CD4-positive, alpha-beta T cell treated with Interleukin-12 subunit alpha and Interleukin-12 subunit beta, for 1 hour (primary cell): ENCODE data around the gene ERC1.
"Not testable (repeated sequence)": the region's sequence is repeated elsewhere in the genome, so short reads cannot be mapped to it uniquely, and the experiment has no call there.

Experiments
- DNase-seq: peaks from one replicate; pipeline ENCODE4 v3.0.0-alpha.2; 2020

The ERC1 gene

GRCh38 chr12:1034243-1034642 is 43.2 kb downstream of the ERC1 start:
- DNase-seq = no peak

- DNase-seq = no peak
Observed at GRCh38 chr12:1034751-1035457, 43.9 kb downstream of the ERC1 start.

- DNase-seq = no peak
Observed at GRCh38 chr12:1041478-1041877, 50.5 kb downstream of the ERC1 start.

GRCh38 chr12:1044199-1044598 is 53.2 kb downstream of the ERC1 start:
- no peak for DNase-seq

GRCh38 chr12:1044696-1045095 is 53.7 kb downstream of the ERC1 start:
- no peak for DNase-seq

GRCh38 chr12:1046727-1047126 is 55.7 kb downstream of the ERC1 start:
- no peak for DNase-seq

GRCh38 chr12:1047898-1048660 is 57.1 kb downstream of the ERC1 start:
- no peak for DNase-seq

- no peak for DNase-seq
Observed at GRCh38 chr12:1050059-1050707, 59.2 kb downstream of the ERC1 start.

- DNase-seq = not testable (repeated sequence)
Observed at GRCh38 chr12:1051672-1052071, 60.6 kb downstream of the ERC1 start.

- DNase-seq = no peak
Observed at GRCh38 chr12:1053690-1054089, 62.7 kb downstream of the ERC1 start.

- no peak for DNase-seq
Observed at GRCh38 chr12:1054117-1054870, 63.3 kb downstream of the ERC1 start.

- no peak for DNase-seq
Observed at GRCh38 chr12:1056390-1056789, 65.4 kb downstream of the ERC1 start.

GRCh38 chr12:1058423-1058822 is 67.4 kb downstream of the ERC1 start:
- DNase-seq = no peak

GRCh38 chr12:1059162-1059561 is 68.1 kb downstream of the ERC1 start:
- DNase-seq = no peak

- DNase-seq = no peak
Observed at GRCh38 chr12:1063852-1064251, 72.8 kb downstream of the ERC1 start.

GRCh38 chr12:1064317-1064716 is 73.3 kb downstream of the ERC1 start:
- no peak for DNase-seq

GRCh38 chr12:1065629-1066028 is 74.6 kb downstream of the ERC1 start:
- DNase-seq = no peak

- DNase-seq = no peak
Observed at GRCh38 chr12:1069846-1070245, 78.8 kb downstream of the ERC1 start.

GRCh38 chr12:1071182-1071581 is 80.2 kb downstream of the ERC1 start:
- DNase-seq = no peak

GRCh38 chr12:1073652-1074051 is 82.6 kb downstream of the ERC1 start:
- no peak for DNase-seq

GRCh38 chr12:1077036-1077803 is 86.2 kb downstream of the ERC1 start:
- DNase-seq = no peak

GRCh38 chr12:1078002-1078401 is 87.0 kb downstream of the ERC1 start:
- DNase-seq = no peak
